GM19438 (cell line): ENCODE data around the gene NTNG2.
A peak's percentile ranks its signal among the peaks of the same experiment; 100 is the strongest.

ENCODE experiments used
- ATAC-seq: cut with Tn5 transposase; IDR thresholded peaks from one replicate; pipeline ENCODE4 v1.9.1; 2021; ENCODE audit warnings: low read depth; ENCODE audit not compliant: unreplicated experiment

Gene NTNG2

GRCh38 chr9:132231019-132231701, 69.3 kb downstream of the NTNG2 start:
- ATAC-seq: no peak

GRCh38 chr9:132232522-132232921, 70.7 kb downstream of the NTNG2 start:
- ATAC-seq: no peak

GRCh38 chr9:132233138-132233537, 71.3 kb downstream of the NTNG2 start:
- ATAC-seq: no peak

- no peak for ATAC-seq
Observed at GRCh38 chr9:132234535-132234934, 72.7 kb downstream of the NTNG2 start.

- no peak for ATAC-seq
Observed at GRCh38 chr9:132235125-132235524, 73.3 kb downstream of the NTNG2 start.

GRCh38 chr9:132235894-132236661, 74.2 kb downstream of the NTNG2 start:
- no peak for ATAC-seq

- ATAC-seq: no peak
Observed at GRCh38 chr9:132236662-132237311, 74.9 kb downstream of the NTNG2 start.

GRCh38 chr9:132237481-132237880, 75.6 kb downstream of the NTNG2 start:
- no peak for ATAC-seq

GRCh38 chr9:132238026-132238972, 76.4 kb downstream of the NTNG2 start:
- no peak for ATAC-seq

- ATAC-seq: no peak
Observed at GRCh38 chr9:132238992-132239391, 77.1 kb downstream of the NTNG2 start.

- ATAC-seq: no peak
Observed at GRCh38 chr9:132239518-132239917, 77.7 kb downstream of the NTNG2 start.

GRCh38 chr9:132239999-132240840, 78.4 kb downstream of the NTNG2 start:
- no peak for ATAC-seq

GRCh38 chr9:132240841-132241482, 79.1 kb downstream of the NTNG2 start:
- peak; percentile 73 for ATAC-seq

GRCh38 chr9:132241483-132241839, 79.6 kb downstream of the NTNG2 start:
- ATAC-seq: peak; percentile 11

GRCh38 chr9:132241840-132242620, 80.2 kb downstream of the NTNG2 start:
- peak; percentile 8 for ATAC-seq

- ATAC-seq: no peak
Observed at GRCh38 chr9:132242621-132243155, 80.8 kb downstream of the NTNG2 start.

- no peak for ATAC-seq
Observed at GRCh38 chr9:132243156-132244074, 81.6 kb downstream of the NTNG2 start.
